ENCODE measurements around the gene PILRA.
A peak's percentile ranks its signal among the peaks of the same experiment; 100 is the strongest.
"Not testable (repeated sequence)": the region's sequence is repeated elsewhere in the genome, so short reads cannot be mapped to it uniquely, and the experiment has no call there.

DNA sequence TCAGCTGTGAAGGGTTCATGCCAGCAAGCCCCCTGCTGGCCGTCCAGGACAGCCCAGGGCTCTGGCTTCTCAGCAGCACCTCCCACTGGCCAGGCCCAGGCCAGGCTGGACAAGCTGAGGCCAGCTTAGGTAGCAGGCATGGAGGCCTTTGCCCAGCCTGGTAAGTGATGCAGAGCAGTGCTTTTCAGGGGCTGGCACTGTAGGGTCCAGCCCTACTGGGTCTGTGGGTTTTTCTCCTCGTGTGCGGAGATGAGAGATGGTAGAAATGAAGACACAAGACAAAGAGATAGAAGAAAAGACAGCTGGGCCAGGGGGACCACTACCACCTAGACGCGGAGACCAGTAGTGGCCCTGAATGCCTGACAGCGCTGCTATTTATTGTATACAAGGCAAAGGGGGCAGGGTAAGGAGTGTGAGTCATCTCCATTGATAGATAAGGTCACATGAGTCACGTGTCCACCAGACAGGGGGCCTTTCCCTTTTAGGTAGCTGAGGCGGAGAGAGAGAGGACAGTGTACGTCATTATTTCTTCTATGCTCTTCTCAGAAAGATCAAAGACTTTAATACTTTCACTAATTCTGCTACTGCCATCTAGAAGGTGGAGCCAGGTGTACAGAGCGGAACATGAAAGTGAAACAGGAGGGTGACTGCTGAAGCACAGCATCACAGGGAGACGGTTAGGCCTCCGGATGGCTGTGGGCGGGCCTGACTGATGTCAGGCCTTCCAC, 28.6 kb upstream of the PILRA start:
- TF ChIP-seq, protein P1, sequence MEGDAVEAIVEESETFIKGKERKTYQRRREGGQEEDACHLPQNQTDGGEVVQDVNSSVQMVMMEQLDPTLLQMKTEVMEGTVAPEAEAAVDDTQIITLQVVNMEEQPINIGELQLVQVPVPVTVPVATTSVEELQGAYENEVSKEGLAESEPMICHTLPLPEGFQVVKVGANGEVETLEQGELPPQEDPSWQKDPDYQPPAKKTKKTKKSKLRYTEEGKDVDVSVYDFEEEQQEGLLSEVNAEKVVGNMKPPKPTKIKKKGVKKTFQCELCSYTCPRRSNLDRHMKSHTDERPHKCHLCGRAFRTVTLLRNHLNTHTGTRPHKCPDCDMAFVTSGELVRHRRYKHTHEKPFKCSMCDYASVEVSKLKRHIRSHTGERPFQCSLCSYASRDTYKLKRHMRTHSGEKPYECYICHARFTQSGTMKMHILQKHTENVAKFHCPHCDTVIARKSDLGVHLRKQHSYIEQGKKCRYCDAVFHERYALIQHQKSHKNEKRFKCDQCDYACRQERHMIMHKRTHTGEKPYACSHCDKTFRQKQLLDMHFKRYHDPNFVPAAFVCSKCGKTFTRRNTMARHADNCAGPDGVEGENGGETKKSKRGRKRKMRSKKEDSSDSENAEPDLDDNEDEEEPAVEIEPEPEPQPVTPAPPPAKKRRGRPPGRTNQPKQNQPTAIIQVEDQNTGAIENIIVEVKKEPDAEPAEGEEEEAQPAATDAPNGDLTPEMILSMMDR (IDR thresholded peaks at IDR 0.05; ENCODE audit: insufficient read depth, low read length), result not testable (repeated sequence)
- TF ChIP-seq, protein P2, sequence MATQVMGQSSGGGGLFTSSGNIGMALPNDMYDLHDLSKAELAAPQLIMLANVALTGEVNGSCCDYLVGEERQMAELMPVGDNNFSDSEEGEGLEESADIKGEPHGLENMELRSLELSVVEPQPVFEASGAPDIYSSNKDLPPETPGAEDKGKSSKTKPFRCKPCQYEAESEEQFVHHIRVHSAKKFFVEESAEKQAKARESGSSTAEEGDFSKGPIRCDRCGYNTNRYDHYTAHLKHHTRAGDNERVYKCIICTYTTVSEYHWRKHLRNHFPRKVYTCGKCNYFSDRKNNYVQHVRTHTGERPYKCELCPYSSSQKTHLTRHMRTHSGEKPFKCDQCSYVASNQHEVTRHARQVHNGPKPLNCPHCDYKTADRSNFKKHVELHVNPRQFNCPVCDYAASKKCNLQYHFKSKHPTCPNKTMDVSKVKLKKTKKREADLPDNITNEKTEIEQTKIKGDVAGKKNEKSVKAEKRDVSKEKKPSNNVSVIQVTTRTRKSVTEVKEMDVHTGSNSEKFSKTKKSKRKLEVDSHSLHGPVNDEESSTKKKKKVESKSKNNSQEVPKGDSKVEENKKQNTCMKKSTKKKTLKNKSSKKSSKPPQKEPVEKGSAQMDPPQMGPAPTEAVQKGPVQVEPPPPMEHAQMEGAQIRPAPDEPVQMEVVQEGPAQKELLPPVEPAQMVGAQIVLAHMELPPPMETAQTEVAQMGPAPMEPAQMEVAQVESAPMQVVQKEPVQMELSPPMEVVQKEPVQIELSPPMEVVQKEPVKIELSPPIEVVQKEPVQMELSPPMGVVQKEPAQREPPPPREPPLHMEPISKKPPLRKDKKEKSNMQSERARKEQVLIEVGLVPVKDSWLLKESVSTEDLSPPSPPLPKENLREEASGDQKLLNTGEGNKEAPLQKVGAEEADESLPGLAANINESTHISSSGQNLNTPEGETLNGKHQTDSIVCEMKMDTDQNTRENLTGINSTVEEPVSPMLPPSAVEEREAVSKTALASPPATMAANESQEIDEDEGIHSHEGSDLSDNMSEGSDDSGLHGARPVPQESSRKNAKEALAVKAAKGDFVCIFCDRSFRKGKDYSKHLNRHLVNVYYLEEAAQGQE (IDR thresholded peaks at IDR 0.05; ENCODE audit: insufficient replicate concordance, low read depth), result not testable (repeated sequence)
- TF ChIP-seq GABPA (IDR thresholded peaks at IDR 0.05; ENCODE audit: low read depth), result not testable (repeated sequence)
- 0 out of 2 replicates have a peak, but pooled peaks have one; percentile 14 for TF ChIP-seq POLR2AphosphoS5 (IDR thresholded peaks at IDR 0.05; ENCODE audit: low read depth)
